ENCODE data around the gene ACP2. TPM values are rescaled to one million over a fixed set of nuclear protein-coding genes. Genes with fewer than 3 reads are reported as not detected.

Gene ACP2
- total RNA-seq, 1 experiment from 2014 or later = 18.7 TPM

GRCh38 chr11:47229161-47229560, 19.5 kb downstream of the ACP2 start:
- Mint-ChIP-seq H3K36me3 (peaks cover 60% of the 10 kb centered on the region), H3K4me1 (no peaks in the 10 kb centered on the region), H3K9me3 (no peaks in the 10 kb centered on the region), H3K27me3 (ENCODE audit: low read depth) (no peaks in the 10 kb centered on the region), H3K4me3 (no peak overlapping the region), H3K27ac (peak overlapping the region; percentile 1; the same call in 1 of the 2 replicates)
- POLR2A ChIA-PET = interaction anchor here (0.7 to 1.1 kb wide), 2 partner anchors 13 to 14 kb away, joined by 3 to 4 read pairs; partner anchors contain the start of gene DDB2
- CTCF ChIA-PET = interaction anchor here (0.9 kb wide), 1 partner anchor 52 kb away, joined by 4 read pairs; no protein-coding TSS in a partner anchor
- ATAC-seq = no peak
- TF ChIP-seq CREM (CRISPR knock-in tag; IDR thresholded peaks at IDR 0.05) (no peak), FOXP4 (CRISPR knock-in tag; IDR thresholded peaks at IDR 0.05) (no peak), ERG (CRISPR knock-in tag; IDR thresholded peaks at IDR 0.05) (no peak), FOXK1 (CRISPR knock-in tag; IDR thresholded peaks at IDR 0.05) (no peak), EMX1 (CRISPR knock-in tag; IDR thresholded peaks at IDR 0.05) (no peak), FOXP1 (CRISPR knock-in tag; IDR thresholded peaks at IDR 0.05; ENCODE audit: borderline replicate concordance) (no peak), GABPB1 (CRISPR knock-in tag; IDR thresholded peaks at IDR 0.05) (no peak)
- DNase-seq (ENCODE audit: low spot score) = no peak

DNA sequence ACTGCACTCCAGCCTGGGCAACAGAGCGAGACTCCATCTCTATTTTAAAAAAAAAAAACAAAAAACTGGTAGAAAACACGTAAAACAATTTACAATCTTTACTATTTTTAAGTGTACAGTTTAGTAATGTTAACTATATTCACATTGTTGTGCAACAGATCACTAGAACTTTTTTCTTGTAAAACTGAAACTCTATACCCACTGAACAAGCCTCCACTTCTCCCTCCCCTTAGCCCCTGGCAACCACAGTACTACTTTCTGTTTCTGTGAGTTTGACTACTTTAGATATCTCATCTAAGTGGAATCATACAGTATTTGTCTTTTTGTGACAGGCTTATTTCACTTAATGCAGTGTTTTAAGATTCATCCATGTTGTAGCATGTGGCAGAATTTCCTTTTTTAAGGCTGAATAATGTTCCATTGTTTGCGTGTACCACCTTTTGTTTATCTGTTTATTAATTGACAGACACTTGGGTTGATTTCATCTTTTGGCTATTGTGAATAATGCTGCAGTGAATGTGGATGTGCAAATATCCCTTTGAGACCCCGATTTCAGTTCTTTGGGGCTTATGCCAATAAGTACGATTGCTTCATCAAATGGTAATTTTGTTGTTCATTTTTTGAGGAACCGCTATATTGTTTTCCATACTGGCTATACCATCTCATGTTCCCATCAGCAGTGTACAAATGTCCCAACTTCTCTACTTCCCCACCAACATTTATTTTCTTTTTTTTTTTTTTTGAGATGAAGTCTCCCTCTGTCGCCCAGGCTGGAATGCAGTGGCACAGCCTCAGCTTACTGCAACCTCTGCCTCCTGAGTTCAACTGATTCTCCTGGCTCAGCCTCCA, 22.8 kb downstream of the ACP2 start:
- POLR2A ChIA-PET = no interaction called here
- no peaks in the 10 kb centered on the region for H3K9me3 Mint-ChIP-seq
- CTCF ChIA-PET = no interaction called here
- TF ChIP-seq GTF2I (CRISPR knock-in tag; conservative IDR thresholded peaks at IDR 0.05) = no peak
- TF ChIP-seq ESRRA (CRISPR knock-in tag; IDR thresholded peaks at IDR 0.05; ENCODE audit: borderline replicate concordance) = no peak
- no peak for TF ChIP-seq PRRX2 (CRISPR knock-in tag; IDR thresholded peaks at IDR 0.05)
- H3K27ac Mint-ChIP-seq = no peak overlapping the region
- no peak for DNase-seq (ENCODE audit: low spot score)
- no peak overlapping the region for H3K4me3 Mint-ChIP-seq
- no peaks in the 10 kb centered on the region for H3K4me1 Mint-ChIP-seq
- H3K27me3 Mint-ChIP-seq (ENCODE audit: low read depth) = no peaks in the 10 kb centered on the region
- no peak for ATAC-seq
- peaks cover 65% of the 10 kb centered on the region for H3K36me3 Mint-ChIP-seq

DNA sequence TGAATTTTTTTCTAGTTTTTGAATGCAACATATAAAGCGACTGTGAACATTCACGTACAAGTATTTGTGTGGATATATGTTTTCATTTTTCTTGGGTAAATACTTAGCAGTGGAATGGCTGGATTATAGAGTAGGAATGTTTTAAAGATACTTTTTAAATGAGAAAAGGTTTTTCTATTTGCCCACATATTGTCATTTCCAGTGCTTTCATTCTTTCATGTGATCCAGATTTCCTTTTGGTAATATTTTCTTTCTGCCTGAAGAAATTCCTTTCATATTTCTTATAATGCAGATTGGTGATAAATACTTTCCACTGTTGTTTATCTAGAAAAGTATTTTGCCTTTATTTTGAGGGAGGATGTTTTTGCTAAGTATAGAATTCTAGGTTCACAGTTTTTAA, 25.9 kb downstream of the ACP2 start:
- ATAC-seq (no peak), DNase-seq (ENCODE audit: low spot score) (no peak)
- Mint-ChIP-seq H3K9me3 (no peaks in the 10 kb centered on the region), H3K27me3 (ENCODE audit: low read depth) (no peaks in the 10 kb centered on the region), H3K4me3 (no peak overlapping the region), H3K27ac (no peak overlapping the region), H3K36me3 (peaks cover 68% of the 10 kb centered on the region), H3K4me1 (peaks cover 8% of the 10 kb centered on the region)
- no peak for TF ChIP-seq HMGXB4 (CRISPR knock-in tag; IDR thresholded peaks at IDR 0.05)
- ChIA-PET CTCF (no interaction called here), POLR2A (interaction anchor here (0.6 kb wide), 1 partner anchor 33 kb away, joined by 12 read pairs; no protein-coding TSS in a partner anchor)

- Mint-ChIP-seq H3K36me3 (peaks cover 55% of the 10 kb centered on the region), H3K27ac (peak overlapping the region; percentile 83)
- TF ChIP-seq HMGA2 (CRISPR knock-in tag; IDR thresholded peaks at IDR 0.05) (no peak), IRF2 (CRISPR knock-in tag; IDR thresholded peaks at IDR 0.05; ENCODE audit: borderline replicate concordance, low read depth) (no peak), ZNF317 (CRISPR knock-in tag; IDR thresholded peaks at IDR 0.05; ENCODE audit: borderline replicate concordance, low read depth) (no peak), GABPB1 (CRISPR knock-in tag; IDR thresholded peaks at IDR 0.05) (peak; percentile 45; the same call in 1 of the 2 replicates)
Observed at GRCh38 chr11:47220401-47220821, 28.2 kb downstream of the ACP2 start.

More at GRCh38 chr11:47220401-47220821, 28.2 kb downstream of the ACP2 start:
- Mint-ChIP-seq H3K4me3 (no peak overlapping the region), H3K4me1 (peaks cover 27% of the 10 kb centered on the region), H3K9me3 (no peaks in the 10 kb centered on the region), H3K27me3 (ENCODE audit: low read depth) (no peaks in the 10 kb centered on the region)
- DNase-seq (ENCODE audit: low spot score) (no peak), ATAC-seq (no peak)
- ChIA-PET CTCF (interaction anchor here (1.3 to 2.1 kb wide), 4 partner anchors 17 to 154 kb away, joined by 3 to 6 read pairs (median 4); partner anchors contain the start of gene NR1H3), POLR2A (interaction anchor here (0.7 to 1.6 kb wide), 3 partner anchors 28 to 35 kb away, joined by 3 read pairs; partner anchors contain the start of genes ACP2 and PACSIN3)
